Effector memory CD4-positive, alpha-beta T cell (primary cell): Measurements from ENCODE around the gene U2AF1.
"Not testable (repeated sequence)": the region's sequence is repeated elsewhere in the genome, so short reads cannot be mapped to it uniquely, and the experiment has no call there.

Experiments
- DNase-seq, 3 donors: peaks; one replicate each; pipeline ENCODE4 v3.0.0-alpha.2; 2020
- H3K27ac ChIP-seq: 2 replicates; pipeline ENCODE4 v1.7.0; 2013; ENCODE audit warnings: mild to moderate bottlenecking, low read length, moderate library complexity; ENCODE audit not compliant: insufficient read depth, poor library complexity, severe bottlenecking
- H3K27me3 ChIP-seq: replicated peaks from 2 replicates; pipeline ENCODE4 v1.7.0; 2013; ENCODE audit warnings: mild to moderate bottlenecking, low read length; ENCODE audit not compliant: insufficient read depth, control insufficient read depth, poor library complexity, severe bottlenecking
- H3K36me3 ChIP-seq: 2 replicates; pipeline ENCODE4 v1.7.0; 2013; ENCODE audit warnings: mild to moderate bottlenecking, low read length, moderate library complexity; ENCODE audit not compliant: control insufficient read depth, insufficient read depth
- H3K4me1 ChIP-seq: 2 replicates; pipeline ENCODE4 v1.7.0; 2013; ENCODE audit warnings: low read length, mild to moderate bottlenecking; ENCODE audit not compliant: control insufficient read depth, insufficient read depth, poor library complexity, severe bottlenecking
- H3K4me3 ChIP-seq: 2 replicates; pipeline ENCODE4 v1.7.0; 2013; ENCODE audit warnings: low read length, low read depth, mild to moderate bottlenecking; ENCODE audit not compliant: insufficient read depth, poor library complexity, severe bottlenecking
- H3K9me3 ChIP-seq: 2 replicates; pipeline ENCODE4 v1.7.0; 2013; ENCODE audit warnings: mild to moderate bottlenecking, low read length, moderate library complexity; ENCODE audit not compliant: control insufficient read depth

Gene U2AF1

DNA sequence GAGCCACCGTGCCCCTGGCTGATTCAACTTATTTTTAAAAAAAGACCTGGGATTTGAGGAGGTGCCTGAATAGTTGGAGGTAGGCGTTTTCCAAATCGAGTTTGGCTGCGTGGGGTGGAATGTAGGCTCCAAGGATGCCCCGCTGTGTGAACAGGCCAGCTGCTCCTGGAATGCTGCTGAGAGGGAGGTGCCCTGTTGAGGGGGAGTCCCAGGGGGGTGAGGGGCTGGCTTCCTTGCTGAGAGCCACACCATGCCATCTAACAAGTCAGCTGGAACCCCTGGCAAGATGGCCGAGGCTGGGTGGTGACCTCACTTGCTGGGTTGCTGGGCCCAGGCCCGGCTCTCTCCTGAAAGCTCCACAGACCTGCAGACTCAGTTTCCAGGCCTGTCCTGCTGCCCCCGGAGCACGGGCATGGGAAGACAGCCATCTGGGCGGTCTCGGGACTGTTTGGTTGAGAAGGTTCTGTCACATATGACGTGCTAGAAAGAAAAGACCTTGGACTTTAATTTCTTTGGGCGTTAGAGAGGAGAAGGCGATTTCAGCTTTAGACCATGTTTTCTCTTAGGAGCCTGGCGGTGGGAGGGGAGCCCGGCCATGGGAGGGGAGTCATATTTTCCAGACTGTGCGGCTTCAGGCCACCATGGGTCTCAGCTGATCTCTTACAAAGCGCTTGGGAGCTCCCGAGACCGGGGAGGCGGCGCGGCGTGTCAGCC lies 24.6 kb downstream of the U2AF1 start:
- H3K9me3 ChIP-seq, H3K27ac ChIP-seq, DNase-seq, H3K36me3 ChIP-seq, H3K27me3 ChIP-seq, H3K4me1 ChIP-seq, H3K4me3 ChIP-seq: not testable (repeated sequence)

DNA sequence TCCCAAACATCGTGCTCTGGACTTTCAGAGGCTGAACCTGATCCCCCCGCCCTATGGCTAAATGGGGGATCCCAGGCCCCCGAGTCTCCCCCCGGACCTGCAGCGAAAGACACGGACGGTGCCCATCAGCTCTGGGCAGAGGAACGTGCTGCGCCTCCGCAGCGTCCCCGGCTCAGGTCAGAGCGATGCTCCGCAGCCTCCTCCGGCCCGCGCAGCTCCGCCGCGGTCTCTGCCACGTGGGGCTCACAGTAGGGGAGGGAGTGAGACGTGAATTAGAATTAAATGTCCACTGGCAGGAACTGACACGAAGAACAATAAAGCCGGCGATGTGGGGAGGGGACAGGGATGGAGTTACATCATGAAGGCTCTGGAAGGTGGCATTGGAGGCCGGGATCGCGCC lies 30.7 kb downstream of the U2AF1 start:
- H3K27me3 ChIP-seq, H3K4me1 ChIP-seq, H3K9me3 ChIP-seq, H3K36me3 ChIP-seq, H3K4me3 ChIP-seq, DNase-seq, H3K27ac ChIP-seq: not testable (repeated sequence)

DNA sequence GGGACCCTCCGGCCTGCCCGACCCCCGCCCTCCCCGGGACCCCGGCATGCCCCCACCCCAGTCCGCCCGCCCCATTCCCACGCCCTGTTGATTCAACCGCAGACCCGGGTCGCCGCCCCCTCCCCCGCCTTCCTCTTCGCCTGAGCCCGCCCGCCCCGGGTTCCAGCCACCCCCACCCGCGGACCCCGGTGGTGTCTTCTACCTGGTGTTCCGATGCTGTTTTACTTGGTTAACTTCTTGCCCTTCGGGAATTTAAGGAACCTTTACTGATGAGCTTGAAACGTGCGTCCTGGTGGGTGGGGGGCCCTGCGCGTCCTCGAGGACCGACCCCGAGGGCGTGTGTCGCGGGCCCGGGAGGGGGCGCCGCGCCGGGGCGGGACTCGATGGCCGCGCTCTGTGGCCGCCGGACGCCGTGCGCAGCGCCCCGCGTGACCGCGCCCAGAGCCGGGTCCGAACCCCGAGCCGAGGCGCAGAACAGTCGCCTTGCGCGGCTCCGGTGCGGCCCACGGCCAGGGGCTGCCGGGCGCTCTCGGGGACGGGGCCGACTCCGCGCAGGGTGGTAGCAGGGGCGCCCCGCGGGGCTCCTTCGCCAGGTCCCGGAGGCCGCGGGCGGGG lies 31.2 kb downstream of the U2AF1 start:
- H3K36me3 ChIP-seq, H3K9me3 ChIP-seq, H3K4me3 ChIP-seq, H3K27ac ChIP-seq, H3K4me1 ChIP-seq, DNase-seq, H3K27me3 ChIP-seq: not testable (repeated sequence)

DNA sequence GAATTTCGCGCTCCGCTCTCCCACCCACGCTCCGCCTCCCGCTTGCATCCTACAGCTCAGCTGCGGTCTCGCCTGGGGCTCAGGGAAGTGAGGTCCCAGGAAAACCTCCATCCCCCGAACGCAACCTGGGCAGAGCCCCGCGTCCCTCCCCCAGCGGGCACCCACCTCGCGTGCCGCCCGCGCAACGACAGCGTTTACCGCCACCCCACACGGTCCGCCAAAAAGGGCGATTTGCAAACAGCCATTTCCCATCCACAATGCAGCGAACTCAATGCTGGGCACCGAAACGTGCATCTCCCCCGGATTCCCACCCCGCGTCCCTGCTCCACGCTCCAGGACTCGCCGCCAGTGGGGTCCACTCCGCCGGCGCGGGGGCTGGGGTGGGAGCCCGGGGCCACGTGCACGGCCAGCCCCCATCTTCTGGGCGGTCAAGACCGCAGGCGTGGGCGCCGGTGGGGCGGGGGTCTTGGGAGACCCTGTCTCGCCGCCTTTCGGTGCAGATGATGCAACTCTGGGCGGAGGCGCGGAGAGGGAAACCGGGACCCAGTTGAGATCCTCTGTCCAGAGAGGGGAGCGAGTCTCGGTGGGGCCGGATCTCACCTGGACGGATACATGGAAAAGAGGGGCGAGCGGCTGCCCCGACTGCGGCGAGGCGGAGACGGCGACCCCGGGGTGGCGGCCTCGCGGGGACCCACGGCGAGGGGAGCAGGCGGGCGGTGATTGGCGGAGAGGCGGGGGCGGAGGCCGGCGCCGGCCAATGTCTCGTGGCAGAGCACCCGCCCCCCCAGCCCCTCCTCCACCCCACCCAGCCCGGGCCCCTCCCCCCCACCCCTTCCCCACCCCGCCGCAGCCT lies 32.0 kb downstream of the U2AF1 start, which contains the start of gene CBS:
TSS of gene CBS (minus strand) at position 666 of the 853 bp plus-strand sequence. CDS start 3,642 bp downstream, outside the sequence.
- not testable (repeated sequence) for H3K27me3 ChIP-seq, H3K4me3 ChIP-seq, DNase-seq, H3K27ac ChIP-seq, H3K4me1 ChIP-seq, H3K9me3 ChIP-seq, H3K36me3 ChIP-seq

DNA sequence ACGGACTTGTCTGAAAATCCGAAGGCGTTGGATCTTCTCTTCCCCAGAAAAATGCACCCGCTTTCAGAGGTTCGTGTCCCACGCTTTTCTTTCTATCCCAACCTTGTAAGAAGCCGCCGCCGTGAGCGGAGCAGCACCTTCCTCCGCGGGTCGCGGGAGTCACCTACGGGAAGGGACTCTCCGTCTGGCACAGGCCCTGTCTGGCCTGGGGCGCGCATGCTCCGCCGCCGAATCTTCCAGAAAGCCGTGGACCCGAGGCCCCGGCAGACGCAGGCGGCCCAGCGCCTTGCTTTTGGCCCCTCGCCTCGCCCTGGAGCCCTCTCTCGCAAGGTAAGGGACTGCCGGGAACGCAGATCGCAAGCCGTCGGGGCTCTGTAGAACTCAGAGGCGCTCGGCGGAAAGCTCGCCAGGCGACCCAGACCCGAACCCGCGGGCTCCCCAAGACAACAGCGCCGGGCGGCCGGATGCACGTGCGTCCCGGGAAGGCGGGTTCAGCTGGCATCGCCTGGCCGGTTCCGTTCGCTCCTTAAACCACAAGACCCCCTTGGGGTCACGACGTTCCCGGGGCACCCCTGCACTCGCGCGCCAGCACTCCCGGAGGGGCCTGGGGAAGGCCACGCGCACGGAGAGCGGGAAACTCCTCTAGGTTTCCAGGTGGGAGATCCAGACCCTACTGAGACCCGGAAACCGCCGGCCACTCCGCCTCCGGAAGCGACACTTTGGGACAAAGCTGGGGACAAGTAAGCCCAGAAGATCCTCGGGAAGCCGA lies 32.8 kb downstream of the U2AF1 start:
- H3K27me3 ChIP-seq, DNase-seq, H3K4me3 ChIP-seq, H3K36me3 ChIP-seq, H3K27ac ChIP-seq, H3K9me3 ChIP-seq, H3K4me1 ChIP-seq: not testable (repeated sequence)

DNA sequence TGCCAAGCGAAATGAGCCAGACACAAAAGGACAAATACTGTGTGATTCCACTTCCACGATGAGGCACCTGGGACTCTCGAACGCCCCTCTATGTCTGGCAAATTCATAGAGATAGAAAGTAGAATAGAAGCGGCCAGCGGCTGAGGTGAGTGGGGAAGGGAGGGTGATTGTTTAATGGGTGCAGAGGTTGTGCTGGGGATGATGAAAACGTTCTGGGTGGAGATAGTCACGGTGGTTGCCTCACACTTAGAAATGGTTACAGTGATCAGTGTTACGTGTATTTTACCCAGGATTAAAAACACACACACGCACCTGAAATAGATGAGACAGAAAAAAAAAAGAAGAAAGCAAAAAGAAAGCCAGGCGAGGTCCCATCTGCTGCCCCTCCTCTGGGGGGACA lies 34.6 kb downstream of the U2AF1 start:
- H3K9me3 ChIP-seq, H3K4me1 ChIP-seq, H3K27me3 ChIP-seq, H3K4me3 ChIP-seq, H3K36me3 ChIP-seq, H3K27ac ChIP-seq, DNase-seq: not testable (repeated sequence)

DNA sequence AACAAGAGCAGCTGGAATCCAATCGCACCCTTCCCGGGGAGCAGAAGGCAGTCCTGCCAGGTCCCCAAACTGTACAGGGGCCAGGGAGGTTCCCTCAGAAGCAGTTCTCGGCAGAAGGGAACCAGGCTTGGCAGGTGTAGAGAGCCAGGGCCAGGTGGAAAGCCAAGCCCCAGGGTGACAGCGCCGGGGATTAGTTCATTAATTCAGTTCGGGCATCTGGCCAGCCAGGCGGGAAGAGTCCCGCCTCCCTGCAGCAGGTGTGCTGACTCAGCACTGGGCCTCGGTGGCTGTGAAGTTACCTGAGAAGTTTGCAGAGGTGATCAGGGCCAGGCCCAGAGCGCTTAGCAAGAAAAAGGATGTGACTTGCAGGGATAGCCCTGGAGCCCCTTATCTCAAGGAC lies 37.7 kb downstream of the U2AF1 start:
- H3K4me3 ChIP-seq, H3K27me3 ChIP-seq, H3K4me1 ChIP-seq, H3K9me3 ChIP-seq, DNase-seq, H3K27ac ChIP-seq, H3K36me3 ChIP-seq: not testable (repeated sequence)

DNA sequence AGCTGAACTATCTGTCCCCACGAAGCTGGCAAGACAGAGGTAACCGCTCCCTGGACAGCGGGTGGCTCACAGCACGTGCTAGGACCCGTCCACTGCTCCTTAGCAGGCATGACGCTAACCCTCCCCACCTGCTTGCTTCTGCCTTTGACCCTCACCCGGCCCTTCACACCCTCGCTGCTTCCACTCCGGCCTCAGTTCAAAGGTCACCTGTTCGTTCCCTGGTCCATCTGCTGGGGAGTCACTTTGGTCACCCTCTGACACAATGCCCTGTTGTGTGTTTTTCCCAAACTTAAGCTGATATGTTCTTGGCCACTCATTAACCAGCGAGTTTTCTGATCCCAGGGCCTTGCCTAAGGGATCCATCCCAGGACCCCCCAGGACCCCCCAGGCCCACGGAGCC lies 39.3 kb downstream of the U2AF1 start:
- H3K4me1 ChIP-seq, H3K27ac ChIP-seq, H3K36me3 ChIP-seq: not testable (repeated sequence)

DNA sequence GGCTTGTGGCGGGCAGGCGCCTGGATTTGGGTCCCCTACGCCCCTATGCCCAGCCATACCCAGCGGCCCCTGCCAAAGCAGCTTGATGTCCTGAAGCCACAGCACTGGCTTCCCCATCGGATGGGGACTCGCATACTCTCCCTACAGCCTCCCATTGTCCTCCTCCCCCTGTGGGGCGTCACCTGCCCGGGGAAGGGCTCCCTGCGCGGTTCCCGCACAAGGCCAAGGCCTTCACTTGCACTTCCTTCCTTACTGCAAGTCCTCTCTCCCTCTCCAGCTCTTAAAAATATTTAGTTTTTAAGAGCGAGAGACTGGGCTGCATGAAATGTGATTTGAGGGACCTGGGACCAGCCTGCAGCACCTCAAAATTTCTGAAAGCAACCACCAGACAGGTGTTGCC lies 40.7 kb downstream of the U2AF1 start:
- not testable (repeated sequence) for DNase-seq, H3K4me3 ChIP-seq, H3K9me3 ChIP-seq, H3K27me3 ChIP-seq, H3K27ac ChIP-seq, H3K4me1 ChIP-seq, H3K36me3 ChIP-seq

More for the DNA sequence above, 39.3 kb downstream of the U2AF1 start:
- H3K9me3 ChIP-seq, H3K4me3 ChIP-seq, H3K27me3 ChIP-seq, DNase-seq: not testable (repeated sequence)
